ENCODE measurements around the gene CDC25B.

The CDC25B gene

DNA sequence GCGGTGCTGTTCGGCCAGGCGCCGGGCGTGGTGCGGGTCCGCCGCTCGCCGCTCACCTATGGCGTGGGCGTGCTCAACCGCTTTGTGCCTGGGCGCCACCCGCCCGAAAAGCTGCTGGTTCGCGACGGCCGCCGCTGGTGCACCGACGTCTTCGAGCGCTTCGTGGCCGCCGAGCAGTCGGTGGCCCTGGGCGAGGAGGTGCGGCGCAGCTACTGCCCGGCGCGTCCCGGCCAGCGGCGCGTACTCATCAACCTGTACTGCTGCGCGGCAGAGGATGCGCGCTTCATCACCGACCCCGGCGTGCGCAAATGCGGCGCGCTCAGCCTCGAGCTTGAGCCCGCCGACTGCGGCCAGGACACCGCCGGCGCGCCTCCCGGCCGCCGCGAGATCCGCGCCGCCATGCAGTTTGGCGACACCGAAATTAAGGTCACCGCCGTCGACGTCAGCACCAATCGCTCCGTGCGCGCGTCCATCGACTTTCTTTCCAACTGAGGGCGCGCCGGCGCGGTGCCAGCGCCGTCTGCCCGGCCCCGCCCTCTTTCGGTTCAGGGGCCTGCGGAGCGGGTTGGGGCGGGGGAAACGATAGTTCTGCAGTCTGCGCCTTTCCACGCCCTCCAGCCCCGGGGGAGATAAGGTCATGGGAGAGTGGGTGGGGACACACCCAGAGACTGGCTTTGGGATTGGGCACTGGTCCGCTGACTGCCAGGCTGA is 44.3 kb upstream of the CDC25B start:
- ChIA-PET POLR2A (interaction anchor here (0.6 kb wide), 1 partner anchor 1294 kb away, joined by 4 read pairs; no protein-coding TSS in a partner anchor), CTCF (interaction anchor here (1.0 to 16.4 kb wide), 10 partner anchors 8 to 335 kb away, joined by 3 to 216 read pairs (median 8); partner anchors contain the start of genes ADISSP and SIGLEC1)
- peak overlapping the region in 5 of 7 experiments; percentile 23 to 65 (median 61) for H3K4me3 ChIP-seq (ENCODE audit: control insufficient read depth in 1 of 7, extremely low read depth in 1 of 7, insufficient read depth in 4 of 7, low read depth in 2 of 7, low read length in 6 of 7)
- DNase-seq: peak; percentile 65 to 86 (median 78)
- H3K9me3 ChIP-seq (ENCODE audit: control extremely low read depth in 1 of 5, control insufficient read depth in 4 of 5, insufficient read depth in 2 of 5, low read depth in 1 of 5, low read length in 4 of 5): no peaks in the 10 kb centered on the region
- H3K27me3 ChIP-seq (replicated peaks in 2 of 5; ENCODE audit: control insufficient read depth in 4 of 5, insufficient read depth in 5 of 5, low read length in 4 of 5): peaks cover 0 to 4% (median 0%) of the 10 kb centered on the region in 5 experiments
- peaks cover 0 to 34% (median 16%) of the 10 kb centered on the region in 4 experiments for H3K36me3 ChIP-seq (ENCODE audit: control insufficient read depth in 4 of 4, insufficient read depth in 4 of 4, low read length in 3 of 4)
- peaks cover 0 to 21% (median 8%) of the 10 kb centered on the region in 4 experiments for H3K4me1 ChIP-seq (ENCODE audit: control extremely low read depth in 1 of 4, control insufficient read depth in 4 of 4, insufficient read depth in 4 of 4, low read length in 3 of 4)
- WGBS (ENCODE audit: insufficient coverage): 48% methylated on average over 73 of the region's 95 CpGs
- H3K27ac ChIP-seq (ENCODE audit: insufficient read depth in 1 of 2, low read depth in 1 of 2, low read length in 2 of 2, poor library complexity in 1 of 2, severe bottlenecking in 2 of 2): no peak overlapping the region

DNA sequence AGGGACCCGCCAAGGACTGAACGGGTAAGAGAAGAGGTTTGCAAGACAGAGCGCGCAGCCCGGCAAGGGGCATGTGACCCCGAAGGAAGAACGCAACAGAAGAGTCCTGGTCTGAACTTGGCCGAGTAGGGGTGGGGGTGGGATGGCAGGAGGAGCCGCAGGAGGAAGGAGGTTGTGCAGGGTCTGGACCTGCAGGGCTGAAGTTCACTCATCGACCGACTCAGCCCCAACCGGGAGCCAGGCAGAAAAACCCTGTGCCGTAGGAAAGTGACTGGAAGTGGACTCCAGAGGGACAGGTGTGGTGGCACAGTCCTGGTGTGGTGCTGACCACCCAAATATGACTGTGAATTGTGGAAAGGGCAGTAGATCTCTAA is 43.7 kb upstream of the CDC25B start:
- POLR2A ChIA-PET: no interaction called here
- peak overlapping the region in 4 of 7 experiments; percentile 23 to 65 (median 62) for H3K4me3 ChIP-seq (ENCODE audit: control insufficient read depth in 1 of 7, extremely low read depth in 1 of 7, insufficient read depth in 4 of 7, low read depth in 2 of 7, low read length in 6 of 7)
- CTCF ChIA-PET: interaction anchor here (1.0 to 16.4 kb wide), 9 partner anchors 8 to 334 kb away, joined by 3 to 216 read pairs (median 6); partner anchors contain the start of gene ADISSP

DNA sequence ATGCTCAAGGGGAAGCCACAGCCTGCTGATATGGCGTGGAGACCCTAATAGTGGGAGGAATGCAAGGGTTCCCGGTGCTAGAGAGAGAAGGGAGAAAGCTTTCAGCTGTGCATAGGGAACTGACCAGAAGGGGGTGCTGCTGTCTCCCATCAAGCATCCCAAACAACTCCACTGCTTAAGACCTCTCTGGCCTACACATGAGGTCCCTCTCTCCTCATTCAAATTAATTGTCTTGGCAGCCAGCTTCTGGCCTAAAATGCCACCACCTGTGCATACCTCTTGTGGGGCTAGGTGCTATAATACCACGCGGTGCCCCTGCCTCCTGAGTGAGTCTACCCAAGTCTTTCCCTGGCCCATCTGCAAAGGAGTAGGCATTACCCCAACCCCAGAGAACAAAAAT is 43.0 kb upstream of the CDC25B start:
- DNase-seq: peak; percentile 75 to 87 (median 81)
- peaks cover 0 to 36% (median 17%) of the 10 kb centered on the region in 4 experiments for H3K36me3 ChIP-seq (ENCODE audit: control insufficient read depth in 4 of 4, insufficient read depth in 4 of 4, low read length in 3 of 4)
- peaks cover 0 to 21% (median 8%) of the 10 kb centered on the region in 4 experiments for H3K4me1 ChIP-seq (ENCODE audit: control extremely low read depth in 1 of 4, control insufficient read depth in 4 of 4, insufficient read depth in 4 of 4, low read length in 3 of 4)
- H3K9me3 ChIP-seq (ENCODE audit: control extremely low read depth in 1 of 5, control insufficient read depth in 4 of 5, insufficient read depth in 2 of 5, low read depth in 1 of 5, low read length in 4 of 5): no peaks in the 10 kb centered on the region
- 70% methylated on average over 3 of the region's 4 CpGs for WGBS (ENCODE audit: insufficient coverage)
- H3K27ac ChIP-seq (ENCODE audit: insufficient read depth in 1 of 2, low read depth in 1 of 2, low read length in 2 of 2, poor library complexity in 1 of 2, severe bottlenecking in 2 of 2): no peak overlapping the region
- CTCF ChIA-PET: interaction anchor here (0.7 to 16.4 kb wide), 10 partner anchors 9 to 334 kb away, joined by 3 to 216 read pairs (median 4); partner anchors contain the start of gene ADISSP
- no peak overlapping the region for H3K4me3 ChIP-seq (ENCODE audit: control insufficient read depth in 1 of 7, extremely low read depth in 1 of 7, insufficient read depth in 4 of 7, low read depth in 2 of 7, low read length in 6 of 7)
- POLR2A ChIA-PET: no interaction called here
- peaks cover 0 to 2% (median 0%) of the 10 kb centered on the region in 5 experiments for H3K27me3 ChIP-seq (replicated peaks in 2 of 5; ENCODE audit: control insufficient read depth in 4 of 5, insufficient read depth in 5 of 5, low read length in 4 of 5)

More for the DNA sequence above, 43.7 kb upstream of the CDC25B start:
- H3K36me3 ChIP-seq (ENCODE audit: control insufficient read depth in 4 of 4, insufficient read depth in 4 of 4, low read length in 3 of 4): peaks cover 0 to 34% (median 16%) of the 10 kb centered on the region in 4 experiments
- H3K27me3 ChIP-seq (replicated peaks in 2 of 5; ENCODE audit: control insufficient read depth in 4 of 5, insufficient read depth in 5 of 5, low read length in 4 of 5): peaks cover 0 to 2% (median 0%) of the 10 kb centered on the region in 5 experiments
- H3K4me1 ChIP-seq (ENCODE audit: control extremely low read depth in 1 of 4, control insufficient read depth in 4 of 4, insufficient read depth in 4 of 4, low read length in 3 of 4): peaks cover 0 to 21% (median 8%) of the 10 kb centered on the region in 4 experiments
- no peak overlapping the region for H3K27ac ChIP-seq (ENCODE audit: insufficient read depth in 1 of 2, low read depth in 1 of 2, low read length in 2 of 2, poor library complexity in 1 of 2, severe bottlenecking in 2 of 2)
- DNase-seq: no peak
- WGBS (ENCODE audit: insufficient coverage): 35% methylated on average over 8 of the region's 13 CpGs
- H3K9me3 ChIP-seq (ENCODE audit: control extremely low read depth in 1 of 5, control insufficient read depth in 4 of 5, insufficient read depth in 2 of 5, low read depth in 1 of 5, low read length in 4 of 5): no peaks in the 10 kb centered on the region

DNA sequence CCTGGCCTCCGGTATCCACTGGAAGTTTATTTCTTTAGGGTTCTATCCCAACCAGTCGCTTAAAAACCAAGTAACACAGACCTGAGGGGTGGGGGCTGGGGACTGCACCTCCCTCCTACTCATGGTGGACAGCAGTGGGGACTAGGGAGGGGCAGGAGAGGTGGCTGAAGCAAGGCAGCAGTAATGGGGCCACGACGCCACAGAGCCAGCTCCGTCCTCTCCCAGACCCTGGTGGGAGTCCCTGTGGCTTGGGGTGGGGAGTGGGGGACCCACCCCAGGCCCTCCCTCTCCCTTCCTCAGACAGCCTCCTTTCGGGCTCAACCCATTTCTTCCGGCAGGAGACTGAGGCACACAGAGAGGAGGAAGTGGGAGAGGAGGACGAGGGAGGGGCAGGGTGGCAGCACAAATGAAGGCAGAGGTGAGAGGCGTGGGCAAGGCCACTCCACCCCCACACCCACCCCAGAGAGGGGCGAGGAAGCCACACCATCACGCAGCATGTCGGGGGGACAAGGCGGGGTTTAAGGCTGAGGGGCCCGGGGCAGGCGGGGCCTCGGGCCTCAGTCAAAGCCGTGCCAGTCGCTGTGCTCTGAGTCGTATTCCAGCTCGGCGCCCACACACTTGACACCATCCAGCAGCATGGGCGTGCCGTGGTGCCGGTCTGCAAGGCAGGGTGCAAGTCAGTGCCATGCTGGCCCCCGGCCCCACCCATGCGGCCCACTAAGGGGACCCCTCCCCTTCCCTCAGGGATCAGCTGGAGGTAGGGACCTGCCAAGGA is 42.4 kb upstream of the CDC25B start:
- POLR2A ChIA-PET: no interaction called here
- peaks cover 0 to 2% (median 0%) of the 10 kb centered on the region in 5 experiments for H3K27me3 ChIP-seq (replicated peaks in 2 of 5; ENCODE audit: control insufficient read depth in 4 of 5, insufficient read depth in 5 of 5, low read length in 4 of 5)
- CTCF ChIA-PET: interaction anchor here (0.7 to 16.4 kb wide), 11 partner anchors 10 to 101 kb away, joined by 3 to 216 read pairs (median 5); partner anchors contain the start of gene ADISSP
- no peak for DNase-seq
- no peak overlapping the region for H3K27ac ChIP-seq (ENCODE audit: insufficient read depth in 1 of 2, low read depth in 1 of 2, low read length in 2 of 2, poor library complexity in 1 of 2, severe bottlenecking in 2 of 2)
- H3K9me3 ChIP-seq (ENCODE audit: control extremely low read depth in 1 of 5, control insufficient read depth in 4 of 5, insufficient read depth in 2 of 5, low read depth in 1 of 5, low read length in 4 of 5): no peaks in the 10 kb centered on the region
- no peak overlapping the region for H3K4me3 ChIP-seq (ENCODE audit: control insufficient read depth in 1 of 7, extremely low read depth in 1 of 7, insufficient read depth in 4 of 7, low read depth in 2 of 7, low read length in 6 of 7)
- H3K36me3 ChIP-seq (ENCODE audit: control insufficient read depth in 4 of 4, insufficient read depth in 4 of 4, low read length in 3 of 4): peaks cover 0 to 42% (median 19%) of the 10 kb centered on the region in 4 experiments
- H3K4me1 ChIP-seq (ENCODE audit: control extremely low read depth in 1 of 4, control insufficient read depth in 4 of 4, insufficient read depth in 4 of 4, low read length in 3 of 4): peaks cover 0 to 21% (median 8%) of the 10 kb centered on the region in 4 experiments
- WGBS (ENCODE audit: insufficient coverage): 97% methylated on average over 12 of the region's 26 CpGs

DNA sequence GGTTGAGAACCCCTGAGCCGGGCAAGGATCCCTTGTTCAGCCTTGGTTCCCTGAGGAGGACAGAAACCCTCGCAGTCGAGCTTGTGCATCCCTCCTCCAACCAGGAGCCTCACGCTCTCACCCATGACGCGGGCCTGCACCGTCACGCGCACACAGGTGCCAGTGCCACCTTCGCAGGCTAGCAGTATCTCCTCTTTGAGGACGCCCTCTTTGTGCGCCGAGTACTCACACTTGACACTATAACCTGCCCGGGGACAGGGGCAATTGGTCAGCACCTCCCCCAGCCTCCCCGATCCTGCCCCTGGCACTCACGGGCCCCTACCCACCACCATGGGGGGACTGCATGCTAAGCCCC is 41.9 kb upstream of the CDC25B start:
- Histone ChIP-seq H3K27me3 (replicated peaks in 2 of 5; ENCODE audit: control insufficient read depth in 4 of 5, insufficient read depth in 5 of 5, low read length in 4 of 5) (peaks cover 0 to 2% (median 0%) of the 10 kb centered on the region in 5 experiments), H3K27ac (ENCODE audit: insufficient read depth in 1 of 2, low read depth in 1 of 2, low read length in 2 of 2, poor library complexity in 1 of 2, severe bottlenecking in 2 of 2) (no peak overlapping the region), H3K4me3 (ENCODE audit: control insufficient read depth in 1 of 7, extremely low read depth in 1 of 7, insufficient read depth in 4 of 7, low read depth in 2 of 7, low read length in 6 of 7) (no peak overlapping the region), H3K9me3 (ENCODE audit: control extremely low read depth in 1 of 5, control insufficient read depth in 4 of 5, insufficient read depth in 2 of 5, low read depth in 1 of 5, low read length in 4 of 5) (no peaks in the 10 kb centered on the region), H3K4me1 (ENCODE audit: control extremely low read depth in 1 of 4, control insufficient read depth in 4 of 4, insufficient read depth in 4 of 4, low read length in 3 of 4) (peaks cover 0 to 21% (median 8%) of the 10 kb centered on the region in 4 experiments), H3K36me3 (ENCODE audit: control insufficient read depth in 4 of 4, insufficient read depth in 4 of 4, low read length in 3 of 4) (peaks cover 0 to 47% (median 21%) of the 10 kb centered on the region in 4 experiments)
- ChIA-PET CTCF (interaction anchor here (0.8 to 16.4 kb wide), 5 partner anchors 10 to 100 kb away, joined by 3 to 216 read pairs (median 5); partner anchors contain the start of gene ADISSP), POLR2A (no interaction called here)
- WGBS (ENCODE audit: insufficient coverage): 98% methylated on average over 14 of the region's 16 CpGs
- no peak for DNase-seq

DNA sequence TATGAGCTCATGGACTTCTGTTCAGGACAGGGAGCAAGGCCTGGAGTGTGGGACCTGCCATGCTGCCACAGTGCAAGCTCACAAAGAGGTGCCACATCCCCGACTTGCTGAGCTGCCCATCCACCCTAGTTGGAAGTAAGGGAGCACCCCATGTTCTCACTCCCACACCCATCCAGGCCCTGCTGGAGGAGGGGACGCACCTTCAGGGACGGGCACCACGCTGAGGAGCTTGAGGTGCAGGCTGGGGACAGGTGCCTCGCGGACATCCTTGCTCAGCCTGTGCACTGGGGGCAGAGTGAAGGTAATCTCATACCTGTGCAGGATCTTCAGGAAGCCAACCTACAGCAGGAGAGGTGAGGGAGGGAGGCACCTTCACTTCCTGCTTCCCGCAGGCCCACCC is 40.8 kb upstream of the CDC25B start:
- ChIA-PET CTCF (interaction anchor here (0.7 to 16.4 kb wide), 4 partner anchors 8 to 39 kb away, joined by 4 to 216 read pairs (median 4); partner anchors contain the start of gene ADISSP), POLR2A (no interaction called here)
- Histone ChIP-seq H3K27ac (ENCODE audit: insufficient read depth in 1 of 2, low read depth in 1 of 2, low read length in 2 of 2, poor library complexity in 1 of 2, severe bottlenecking in 2 of 2) (no peak overlapping the region), H3K36me3 (ENCODE audit: control insufficient read depth in 4 of 4, insufficient read depth in 4 of 4, low read length in 3 of 4) (peaks cover 0 to 53% (median 21%) of the 10 kb centered on the region in 4 experiments), H3K27me3 (replicated peaks in 2 of 5; ENCODE audit: control insufficient read depth in 4 of 5, insufficient read depth in 5 of 5, low read length in 4 of 5) (peaks cover 0 to 2% (median 0%) of the 10 kb centered on the region in 5 experiments), H3K9me3 (ENCODE audit: control extremely low read depth in 1 of 5, control insufficient read depth in 4 of 5, insufficient read depth in 2 of 5, low read depth in 1 of 5, low read length in 4 of 5) (no peaks in the 10 kb centered on the region), H3K4me1 (ENCODE audit: control extremely low read depth in 1 of 4, control insufficient read depth in 4 of 4, insufficient read depth in 4 of 4, low read length in 3 of 4) (peaks cover 0 to 21% (median 8%) of the 10 kb centered on the region in 4 experiments), H3K4me3 (ENCODE audit: control insufficient read depth in 1 of 7, extremely low read depth in 1 of 7, insufficient read depth in 4 of 7, low read depth in 2 of 7, low read length in 6 of 7) (no peak overlapping the region)
- 98% methylated on average over 5 of the region's 7 CpGs for WGBS (ENCODE audit: insufficient coverage)
- DNase-seq: no peak
